ENCODE measurements around the gene SLC12A4.
"Not testable (repeated sequence)": the region's sequence is repeated elsewhere in the genome, so short reads cannot be mapped to it uniquely, and the experiment has no call there.

The SLC12A4 gene

GRCh38 chr16:67915831-67916723 lies 52.4 kb downstream of the SLC12A4 start:
- H3K4me3 ChIP-seq (ENCODE audit: low read depth, low read length): no peak overlapping the region
- DNase-seq (ENCODE audit: low read depth): peak; percentile 28
- TF ChIP-seq, protein P1, sequence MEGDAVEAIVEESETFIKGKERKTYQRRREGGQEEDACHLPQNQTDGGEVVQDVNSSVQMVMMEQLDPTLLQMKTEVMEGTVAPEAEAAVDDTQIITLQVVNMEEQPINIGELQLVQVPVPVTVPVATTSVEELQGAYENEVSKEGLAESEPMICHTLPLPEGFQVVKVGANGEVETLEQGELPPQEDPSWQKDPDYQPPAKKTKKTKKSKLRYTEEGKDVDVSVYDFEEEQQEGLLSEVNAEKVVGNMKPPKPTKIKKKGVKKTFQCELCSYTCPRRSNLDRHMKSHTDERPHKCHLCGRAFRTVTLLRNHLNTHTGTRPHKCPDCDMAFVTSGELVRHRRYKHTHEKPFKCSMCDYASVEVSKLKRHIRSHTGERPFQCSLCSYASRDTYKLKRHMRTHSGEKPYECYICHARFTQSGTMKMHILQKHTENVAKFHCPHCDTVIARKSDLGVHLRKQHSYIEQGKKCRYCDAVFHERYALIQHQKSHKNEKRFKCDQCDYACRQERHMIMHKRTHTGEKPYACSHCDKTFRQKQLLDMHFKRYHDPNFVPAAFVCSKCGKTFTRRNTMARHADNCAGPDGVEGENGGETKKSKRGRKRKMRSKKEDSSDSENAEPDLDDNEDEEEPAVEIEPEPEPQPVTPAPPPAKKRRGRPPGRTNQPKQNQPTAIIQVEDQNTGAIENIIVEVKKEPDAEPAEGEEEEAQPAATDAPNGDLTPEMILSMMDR (conservative IDR thresholded peaks at IDR 0.05; ENCODE audit: low read depth, low read length): no peak

DNA sequence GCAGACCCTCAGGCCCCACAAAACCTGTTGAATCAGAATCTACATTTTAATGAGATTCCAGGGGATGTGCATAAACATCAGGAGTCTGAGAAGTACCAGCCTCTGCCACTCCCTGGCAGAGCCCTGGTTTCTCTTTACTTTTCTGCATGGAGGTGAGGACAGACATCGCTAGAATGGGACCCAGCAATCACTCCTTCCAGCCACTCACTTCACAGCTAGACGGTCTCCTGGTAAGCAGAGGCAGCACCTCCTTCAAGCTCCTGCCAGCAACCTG lies 53.0 kb downstream of the SLC12A4 start:
- not testable (repeated sequence) for H3K4me3 ChIP-seq (ENCODE audit: low read depth, low read length); DNase-seq (ENCODE audit: low read depth)

DNA sequence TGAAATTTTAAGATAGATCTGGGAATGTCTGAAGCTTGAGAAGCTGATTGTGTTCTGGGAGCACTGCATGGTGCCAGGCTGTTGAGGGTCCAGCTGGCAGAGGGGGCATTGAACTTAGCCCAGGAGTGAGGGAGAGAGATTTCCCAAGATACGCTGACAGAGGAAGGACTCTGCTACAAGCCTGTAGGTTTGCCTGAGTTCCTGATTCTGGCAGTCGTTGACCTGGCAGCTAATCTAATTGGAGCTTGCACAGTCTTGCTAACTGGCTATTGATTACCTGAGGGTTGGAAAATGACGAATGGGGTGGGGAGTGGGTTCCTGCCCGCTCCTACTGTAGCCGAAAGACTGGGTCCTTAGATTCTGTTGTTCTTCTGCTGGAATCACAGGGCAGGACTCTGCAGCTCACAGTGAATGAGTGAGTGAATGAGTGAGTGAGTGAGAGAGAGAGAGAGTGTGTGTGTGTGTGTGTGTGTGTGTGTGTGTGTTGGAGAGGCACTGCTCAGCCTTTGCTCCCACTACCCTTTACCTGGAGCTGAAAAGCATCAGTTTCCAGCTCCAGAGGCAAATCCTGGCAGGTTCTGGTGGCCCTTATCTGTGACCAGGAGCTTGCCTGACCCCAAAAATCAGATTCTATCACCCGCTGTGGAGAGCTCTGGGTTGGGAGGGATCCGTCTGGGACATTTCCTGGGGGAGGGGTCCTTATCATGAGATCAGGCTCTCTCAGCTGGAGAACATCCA lies 53.5 kb downstream of the SLC12A4 start:
- DNase-seq (ENCODE audit: low read depth): no peak
- TF ChIP-seq, protein P1 (conservative IDR thresholded peaks at IDR 0.05; ENCODE audit: low read depth, low read length): no peak
- no peak overlapping the region for H3K4me3 ChIP-seq (ENCODE audit: low read depth, low read length)

GRCh38 chr16:67910158-67910557 lies 58.3 kb downstream of the SLC12A4 start:
- TF ChIP-seq, protein P1 (conservative IDR thresholded peaks at IDR 0.05; ENCODE audit: low read depth, low read length): no peak
- no peak overlapping the region for H3K4me3 ChIP-seq (ENCODE audit: low read depth, low read length)
- DNase-seq (ENCODE audit: low read depth): peak; percentile 86

- DNase-seq (ENCODE audit: low read depth): no peak
- no peak overlapping the region for H3K4me3 ChIP-seq (ENCODE audit: low read depth, low read length)
- TF ChIP-seq, protein P1 (conservative IDR thresholded peaks at IDR 0.05; ENCODE audit: low read depth, low read length): no peak
These were observed 59.2 kb downstream of the SLC12A4 start for GRCh38 chr16:67909056-67909742.

- DNase-seq (ENCODE audit: low read depth): no peak
- TF ChIP-seq, protein P1 (conservative IDR thresholded peaks at IDR 0.05; ENCODE audit: low read depth, low read length): no peak
- H3K4me3 ChIP-seq (ENCODE audit: low read depth, low read length): no peak overlapping the region
These were observed 60.8 kb downstream of the SLC12A4 start for GRCh38 chr16:67907397-67908180.

DNA sequence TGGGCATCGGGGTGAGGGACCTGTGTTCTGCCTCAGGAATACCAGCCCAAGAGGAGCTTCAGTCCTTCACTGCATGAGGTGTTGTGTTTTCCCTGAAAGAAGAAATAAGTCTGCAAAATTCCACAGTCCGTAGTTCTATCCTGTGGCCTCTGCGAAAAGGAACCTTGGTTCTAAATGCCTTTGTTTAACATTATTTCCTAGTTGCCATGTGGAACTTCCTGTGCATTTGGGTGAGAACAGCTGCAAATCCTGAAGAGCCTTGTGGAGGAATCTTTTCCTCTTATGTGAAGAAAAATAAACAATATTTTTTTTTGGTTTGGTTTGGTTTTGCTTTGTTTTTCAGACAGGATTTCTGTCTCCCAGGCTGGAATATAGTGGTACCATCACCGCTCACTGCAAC lies 65.6 kb downstream of the SLC12A4 start:
- no peak for DNase-seq (ENCODE audit: low read depth)
- no peak overlapping the region for H3K4me3 ChIP-seq (ENCODE audit: low read depth, low read length)
- TF ChIP-seq, protein P1 (conservative IDR thresholded peaks at IDR 0.05; ENCODE audit: low read depth, low read length): no peak
